Heart right ventricle (tissue), 16 donors: ENCODE data around the gene TCF3. TPM values are rescaled to one million over a fixed set of nuclear protein-coding genes. Genes with fewer than 3 reads are reported as not detected.

Source experiments
- ATAC-seq, 8 donors: fragments of 200-7000 bp; cut with Tn5 transposase; one replicate each; pipeline ENCODE4 v1.9.1; 2020; ENCODE audit warnings: mild to moderate bottlenecking in 8 of 8, moderate library complexity in 8 of 8, moderate number of reproducible peaks in 1 of 8
- DNase-seq, 2 donors: peaks; one replicate each; pipeline ENCODE4 v3.0.0-alpha.2; 2020
- H3K27ac ChIP-seq, 10 donors: fragments of 200-600 bp; sonication (generic) in 2 of 10; one replicate each; pipeline versions ENCODE4 v1.5.0 to v1.8.0; 2020 to 2022; ENCODE audit warnings: mild to moderate bottlenecking in 3 of 10
- H3K27me3 ChIP-seq, 7 donors: fragments of 200-600 bp; one replicate each; pipeline ENCODE4 v1.8.0; 2021 to 2022; ENCODE audit warnings: mild to moderate bottlenecking in 2 of 7
- H3K36me3 ChIP-seq, 9 donors: fragments of 200-600 bp; sonication (generic) in 1 of 9; one replicate each; pipeline versions ENCODE4 v1.5.0 to v1.8.0; 2020 to 2022; ENCODE audit warnings: mild to moderate bottlenecking in 2 of 9
- H3K4me1 ChIP-seq, 9 donors: fragments of 200-600 bp; sonication (generic) in 1 of 9; one replicate each; pipeline versions ENCODE4 v1.5.0 to v1.8.0; 2020 to 2022; ENCODE audit warnings: mild to moderate bottlenecking in 4 of 9
- H3K4me3 ChIP-seq, 10 donors: fragments of 200-600 bp; sonication (generic) in 2 of 10; one replicate each; pipeline versions ENCODE4 v1.5.0 to v1.8.0; 2020 to 2022; ENCODE audit warnings: mild to moderate bottlenecking in 7 of 10, moderate library complexity in 2 of 10
- H3K9me3 ChIP-seq, 11 donors: fragments of 200-600 bp in 10 of 11; sonication (generic) in 2 of 11; one replicate each; pipeline versions ENCODE4 v1.5.0 to v1.8.0; 2013 to 2022; ENCODE audit warnings: mild to moderate bottlenecking in 2 of 11, control low read depth in 1 of 11, moderate library complexity in 1 of 11
- CTCF ChIP-seq, 9 donors: fragments of 200-600 bp; sonication (generic) in 2 of 9; IDR thresholded peaks; one replicate each; pipeline versions ENCODE4 v1.5.0 to v1.8.0; 2021 to 2022; ENCODE audit warnings: antibody characterized with exemption in 9 of 9, mild to moderate bottlenecking in 5 of 9, moderate library complexity in 1 of 9
- WGBS, 2 donors: extraction: QIAGEN DNeasy Blood & Tissue Kit; methylation state at CpG; one replicate each; pipeline ENCODE4 v1.1.7; 2013; ENCODE audit warnings: inconsistent platforms in 1 of 2; 5-methylcytosine and 5-hydroxymethylcytosine counted together
- intact Hi-C, 10 donors: fragments of 100-400 bp; cut with DNase I; formaldehyde crosslinking; loops; one replicate each; pipeline versions ENCODE4 v1.11.1 to v1.14.2; 2022
- long read RNA-seq, 3 donors: library from polyadenylated mRNA; unstranded; transcript quantifications; one replicate each; pipeline ENCODE4 v2.0.0, GENCODE V29; 2020 to 2021
- polyA plus RNA-seq, 2 donors: library from polyadenylated mRNA; stranded (reverse); fragments of 200-250 nt; gene quantifications; one replicate each; pipeline ENCODE4 v1.2.3, GENCODE V29; 2013
- total RNA-seq, 10 donors: library from RNA; stranded (reverse); fragmentation: NEBNext Ultra II Directional in 3 of 10; extraction: Animal tissue kit (Norgen Biotek cat#: 25700) in 3 of 10; gene quantifications; one replicate each; pipeline versions ENCODE4 v1.2.1 to v1.2.4, GENCODE V29; 2021 to 2023
- donor health status: Arrhythmogenic right ventricular cardiomyopathy.
- donor health status: ischemic (EF 13 %, LVEDD 7.1; RV severe dilation, severe dysfunction).
- donor health status: healthy with polysubstance abuse.
- donor health status: DM: no; HTN: yes; CAD: no.
- donor health status: DM: no; HTN: no; CAD: no.
- donor health status: ischemic (EF 25% LVEDD 6.9; RV normal size, moderate dysfunction).
- donor health status: ischemic (EF 25% LVEDD 5.7; RV mildly dilated, moderate dysfunction).
- donor health status: healthy.
- donor health status: DM: yes; HTN: yes; CAD: no.
- donor health status: Ischemic cardiomyopathy.
- donor health status: ischemic (EF 35%, LVEDD 5.7; RV mildly dilated, moderate dysfunction).
- donor health status: nonischemic (EF 11% LVEDD 7.7; RV severe dilation, severe dysfunction).
- donor health status: DM: yes; HTN: yes; CAD: no.
- donor health status: PGD.
- donor health status: ischemic (EF 29% LVEDD 5.4; RV normal size, mild dysfunction).
- donor health status: nonischemic (EF 23%, LVEDD 6.1; RV moderate dilation, normal function).

The TCF3 gene
- 10 to 100 TPM; 12.4 to 29.2 (median 17.9) TPM for total RNA-seq
- 10 to 100 TPM; 20.1 to 38.1 TPM for polyA plus RNA-seq
- long read RNA-seq, donor 1, partial matches to known transcripts: 10 of 20 reads
- long read RNA-seq, donor 1, other reads (novel, unspliced or antisense): 10 of 20 reads
- long read RNA-seq, donor 2, partial matches to known transcripts: 4 of 11 reads
- long read RNA-seq, donor 2, other reads (novel, unspliced or antisense): 7 of 11 reads
- long read RNA-seq, donor 3, partial matches to known transcripts: 2 of 4 reads
- long read RNA-seq, donor 3, other reads (novel, unspliced or antisense): 2 of 4 reads

GRCh38 chr19:1652471-1653299, at the start of gene TCF3:
Gene TCF3 (minus strand): TSS chr19:1652615. CDS start chr19:1650248, 2,367 bp downstream.
- peaks cover 0 to 3% (median 0%) of the 10 kb centered on the region in 7 donors for H3K27me3 ChIP-seq
- ATAC-seq: peak; percentile 98 to 99 (median 98)

GRCh38 chr19:1700733-1701663, 48.6 kb upstream of the TCF3 start:
- WGBS, 2 donors: 20 to 29% methylated on average over 25 to 26 of the region's 26 CpGs
- DNase-seq (no peak), ATAC-seq (no peak)
- Histone ChIP-seq H3K27ac (no peak overlapping the region), H3K27me3 (peaks cover 13 to 58% (median 47%) of the 10 kb centered on the region in 7 donors), H3K36me3 (no peaks in the 10 kb centered on the region), H3K9me3 (peaks cover 0 to 14% (median 0%) of the 10 kb centered on the region in 11 donors), H3K4me1 (no peaks in the 10 kb centered on the region), H3K4me3 (no peak overlapping the region)
- no peak for TF ChIP-seq CTCF (IDR thresholded peaks at IDR 0.05)
- intact Hi-C loops: no loop called here

More at GRCh38 chr19:1652471-1653299, at the start of gene TCF3:
- DNase-seq: peak; percentile 97 to 98
- 0 to 1% methylated on average over 72 to 89 of the region's 107 CpGs for WGBS, 2 donors
- peaks cover 0 to 22% (median 0%) of the 10 kb centered on the region in 9 donors for H3K36me3 ChIP-seq
- peaks cover 0 to 25% (median 16%) of the 10 kb centered on the region in 9 donors for H3K4me1 ChIP-seq
- H3K4me3 ChIP-seq: peak within 1 kb of the TSS; percentile 67 to 97 (median 88)
- peak within 1 kb of the TSS; percentile 99 to 100 (median 100) for H3K27ac ChIP-seq
- no peak for TF ChIP-seq CTCF (IDR thresholded peaks at IDR 0.05)
- H3K9me3 ChIP-seq: no peaks in the 10 kb centered on the region
- intact Hi-C loops: loop anchor here in 6 of 10 donors (2.0 to 10.0 kb wide), 3 partner anchors 45 to 48 kb away; partner anchors contain the start of gene UQCR11 (in 5 of the 6)

- Histone ChIP-seq H3K9me3 (peaks cover 0 to 20% (median 3%) of the 10 kb centered on the region in 11 donors), H3K27me3 (peaks cover 13 to 58% (median 47%) of the 10 kb centered on the region in 7 donors), H3K4me3 (no peak overlapping the region), H3K27ac (no peak overlapping the region), H3K4me1 (no peaks in the 10 kb centered on the region), H3K36me3 (no peaks in the 10 kb centered on the region)
- no peak for TF ChIP-seq CTCF (IDR thresholded peaks at IDR 0.05)
- DNase-seq (no peak), ATAC-seq (no peak)
- 40 to 45% methylated on average over 31 of the region's 31 CpGs for WGBS, 2 donors
- intact Hi-C loops: loop anchor here in 1 of 10 donors (10.0 kb wide), 1 partner anchor 45 kb away; no protein-coding TSS in a partner anchor
Measured at GRCh38 chr19:1699998-1700732, 47.8 kb upstream of the TCF3 start.
